HFFc6 (cell line): ENCODE measurements around the gene CD244. TPM values are rescaled to one million over a fixed set of nuclear protein-coding genes. Genes with fewer than 3 reads are reported as not detected.
"Not testable (repeated sequence)": the region's sequence is repeated elsewhere in the genome, so short reads cannot be mapped to it uniquely, and the experiment has no call there.

Experiments used
- DNase-seq: peaks from one replicate; pipeline ENCODE4 v3.0.0-alpha.2; 2018
- H3K27ac Mint-ChIP-seq: 2 replicates; pipeline ENCODE4 v1.8.0; 2020; ENCODE audit warnings: mild to moderate bottlenecking, mixed read lengths
- H3K27me3 Mint-ChIP-seq: 2 replicates; pipeline ENCODE4 v1.8.0; 2021; ENCODE audit warnings: mild to moderate bottlenecking, moderate library complexity, mixed read lengths; ENCODE audit not compliant: insufficient read depth
- H3K36me3 Mint-ChIP-seq: 2 replicates; pipeline ENCODE4 v1.8.0; 2021; ENCODE audit warnings: low read depth, mixed read lengths
- H3K4me1 Mint-ChIP-seq: 2 replicates; pipeline ENCODE4 v1.8.0; 2020; ENCODE audit warnings: low read depth, mixed read lengths
- H3K4me3 Mint-ChIP-seq: 2 replicates; pipeline ENCODE4 v1.8.0; 2020; ENCODE audit warnings: mild to moderate bottlenecking, moderate library complexity, mixed read lengths
- H3K9me3 Mint-ChIP-seq: 2 replicates; pipeline ENCODE4 v1.8.0; 2020; ENCODE audit warnings: mild to moderate bottlenecking, mixed read lengths
- total RNA-seq, 6 experiments: library from RNA; stranded (reverse); fragmentation: NEBNext Ultra II Directional; extraction: Animal tissue kit (Norgen Biotek cat#: 25700); gene quantifications; 2 replicates in 1 of 6; 3 replicates in 5 of 6; pipeline ENCODE4 v1.2.3, GENCODE V29; 2021
- TF ChIP-seq, protein P1 (sequence below): fragments of 200-600 bp; sonication (generic); IDR thresholded peaks from 2 replicates; pipeline ENCODE4 v1.5.0; 2021; ENCODE audit warnings: antibody characterized with exemption, mild to moderate bottlenecking

The CD244 gene
- total RNA-seq, 6 experiments from 2014 or later: not detected

DNA sequence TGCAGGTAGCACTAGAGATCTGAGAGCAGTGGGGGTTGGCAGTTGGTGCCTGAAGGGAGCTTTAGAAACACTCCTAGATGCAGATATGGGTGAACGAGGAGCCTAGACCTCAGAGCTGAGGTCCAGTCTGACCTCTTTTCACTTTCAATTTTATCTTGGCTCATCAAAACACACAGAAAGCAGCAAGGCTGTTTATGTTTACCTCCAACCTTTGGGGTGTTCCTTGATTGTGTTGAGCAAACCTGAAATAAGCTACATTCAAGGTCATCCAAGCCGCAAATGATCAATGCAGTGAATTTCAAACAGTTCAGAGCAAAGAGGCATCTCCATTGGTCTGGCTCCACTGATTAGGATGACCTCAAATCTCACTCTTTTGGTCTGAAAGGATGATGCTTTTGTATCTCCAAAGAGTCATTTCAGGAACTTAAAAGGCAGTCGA is 65.4 kb downstream of the CD244 start:
- no peaks in the 10 kb centered on the region for H3K36me3 Mint-ChIP-seq
- H3K4me1 Mint-ChIP-seq: no peaks in the 10 kb centered on the region
- H3K27me3 Mint-ChIP-seq: peaks cover 7% of the 10 kb centered on the region
- TF ChIP-seq, protein P1, sequence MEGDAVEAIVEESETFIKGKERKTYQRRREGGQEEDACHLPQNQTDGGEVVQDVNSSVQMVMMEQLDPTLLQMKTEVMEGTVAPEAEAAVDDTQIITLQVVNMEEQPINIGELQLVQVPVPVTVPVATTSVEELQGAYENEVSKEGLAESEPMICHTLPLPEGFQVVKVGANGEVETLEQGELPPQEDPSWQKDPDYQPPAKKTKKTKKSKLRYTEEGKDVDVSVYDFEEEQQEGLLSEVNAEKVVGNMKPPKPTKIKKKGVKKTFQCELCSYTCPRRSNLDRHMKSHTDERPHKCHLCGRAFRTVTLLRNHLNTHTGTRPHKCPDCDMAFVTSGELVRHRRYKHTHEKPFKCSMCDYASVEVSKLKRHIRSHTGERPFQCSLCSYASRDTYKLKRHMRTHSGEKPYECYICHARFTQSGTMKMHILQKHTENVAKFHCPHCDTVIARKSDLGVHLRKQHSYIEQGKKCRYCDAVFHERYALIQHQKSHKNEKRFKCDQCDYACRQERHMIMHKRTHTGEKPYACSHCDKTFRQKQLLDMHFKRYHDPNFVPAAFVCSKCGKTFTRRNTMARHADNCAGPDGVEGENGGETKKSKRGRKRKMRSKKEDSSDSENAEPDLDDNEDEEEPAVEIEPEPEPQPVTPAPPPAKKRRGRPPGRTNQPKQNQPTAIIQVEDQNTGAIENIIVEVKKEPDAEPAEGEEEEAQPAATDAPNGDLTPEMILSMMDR: no peak
- no peaks in the 10 kb centered on the region for H3K9me3 Mint-ChIP-seq
- no peak for DNase-seq
- no peak overlapping the region for H3K4me3 Mint-ChIP-seq
- H3K27ac Mint-ChIP-seq: no peak overlapping the region

DNA sequence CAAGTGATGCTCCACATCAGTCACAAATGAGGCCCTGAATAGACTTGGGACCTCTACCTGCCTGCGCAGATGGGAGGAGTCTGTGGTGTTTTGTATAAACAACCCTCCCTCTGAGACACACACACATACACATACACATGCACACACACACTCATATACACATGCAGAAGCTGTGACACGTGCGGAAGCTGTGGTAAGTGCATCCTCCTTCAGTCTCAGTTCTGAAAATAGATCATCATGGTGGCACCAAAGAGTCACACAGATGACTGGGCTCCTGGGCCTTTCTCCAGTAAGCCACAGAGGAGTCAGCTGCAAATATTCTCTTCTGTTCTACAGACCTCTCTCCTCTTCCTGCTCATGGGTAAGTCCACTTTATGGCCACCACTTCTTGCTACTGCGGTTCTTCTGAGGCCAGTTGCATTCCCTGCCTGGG is 66.7 kb downstream of the CD244 start, which contains the start of gene LY9:
Gene LY9, plus strand, starts transcription at position 224 of the 433 bp plus-strand sequence. Its CDS starts 14 bp downstream, at position 238.
- no peak within 1 kb of the TSS for H3K4me3 Mint-ChIP-seq
- TF ChIP-seq, protein P1: no peak
- no peak for DNase-seq
- H3K9me3 Mint-ChIP-seq: no peaks in the 10 kb centered on the region
- H3K4me1 Mint-ChIP-seq: no peaks in the 10 kb centered on the region
- H3K36me3 Mint-ChIP-seq: no peaks in the 10 kb centered on the region
- H3K27ac Mint-ChIP-seq: no peak within 1 kb of the TSS
- peaks cover 5% of the 10 kb centered on the region for H3K27me3 Mint-ChIP-seq

DNA sequence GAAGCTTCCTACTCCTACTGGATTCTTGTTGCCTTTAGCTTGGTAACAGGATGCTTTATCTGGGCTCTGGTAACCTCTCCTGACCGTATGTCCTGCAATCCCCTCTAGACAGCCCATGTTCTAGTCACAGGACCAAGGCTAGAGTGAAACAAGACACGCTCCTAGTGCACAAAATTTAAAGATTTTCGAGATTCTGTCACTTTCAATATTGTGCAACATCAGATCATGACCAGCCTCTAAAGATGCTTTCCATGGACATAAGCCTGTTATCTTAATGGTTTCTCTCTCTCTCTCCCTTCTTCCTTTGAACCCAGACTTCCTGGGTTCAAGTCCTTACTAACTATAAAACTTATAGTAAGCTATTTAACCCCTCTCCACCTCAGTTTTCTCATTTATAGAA is 68.3 kb downstream of the CD244 start:
- Mint-ChIP-seq H3K9me3 (no peaks in the 10 kb centered on the region), H3K27me3 (peaks cover 5% of the 10 kb centered on the region), H3K36me3 (no peaks in the 10 kb centered on the region), H3K4me3 (no peak overlapping the region), H3K4me1 (no peaks in the 10 kb centered on the region), H3K27ac (no peak overlapping the region)
- no peak for DNase-seq
- TF ChIP-seq, protein P1: no peak

DNA sequence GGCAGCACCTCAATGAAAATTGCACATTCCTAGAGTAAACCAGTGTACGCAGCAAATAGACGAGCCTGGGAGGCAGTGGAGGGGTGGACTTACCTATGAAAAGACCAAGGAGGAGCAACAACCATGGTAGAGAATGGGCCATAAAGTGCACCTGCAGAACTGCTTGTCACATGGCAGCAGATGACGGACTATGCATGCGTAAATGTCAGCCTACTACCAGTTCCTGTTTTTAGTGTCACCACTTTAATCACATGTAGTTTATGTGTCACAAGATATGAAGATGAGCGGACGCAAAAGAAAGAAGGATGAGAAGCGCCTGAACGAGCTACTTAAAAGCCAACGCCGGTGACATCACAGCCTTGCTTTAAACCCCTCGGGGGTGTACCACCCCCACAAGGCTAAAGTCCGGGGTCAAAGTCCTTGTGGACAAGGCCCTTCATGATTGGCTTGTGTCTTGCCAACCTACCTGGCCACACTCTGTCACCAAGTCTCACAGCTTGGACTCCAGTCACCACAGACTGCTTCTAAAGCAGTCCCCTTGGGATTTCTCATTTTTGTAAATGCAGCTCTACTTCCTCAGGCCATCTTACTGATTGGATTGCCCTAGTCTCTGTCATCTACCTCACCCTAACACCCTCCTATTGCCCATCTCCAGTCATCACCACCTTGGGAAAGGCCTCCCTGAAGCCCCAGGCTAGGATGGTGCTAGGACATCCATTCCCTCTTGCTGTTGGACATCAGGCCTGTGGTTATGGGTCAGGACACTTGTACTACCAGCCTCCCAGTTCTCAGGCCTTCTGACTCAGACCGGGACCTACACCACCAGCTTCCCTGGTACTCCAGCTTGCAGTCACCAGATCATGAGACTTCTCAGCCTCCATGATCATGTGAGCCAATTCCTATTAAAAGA is 72.7 kb downstream of the CD244 start:
- Mint-ChIP-seq H3K27me3 (peaks cover 7% of the 10 kb centered on the region), H3K9me3 (no peaks in the 10 kb centered on the region), H3K27ac (no peak overlapping the region), H3K36me3 (no peaks in the 10 kb centered on the region), H3K4me1 (no peaks in the 10 kb centered on the region), H3K4me3 (no peak overlapping the region)
- DNase-seq: no peak
- TF ChIP-seq, protein P1: no peak

DNA sequence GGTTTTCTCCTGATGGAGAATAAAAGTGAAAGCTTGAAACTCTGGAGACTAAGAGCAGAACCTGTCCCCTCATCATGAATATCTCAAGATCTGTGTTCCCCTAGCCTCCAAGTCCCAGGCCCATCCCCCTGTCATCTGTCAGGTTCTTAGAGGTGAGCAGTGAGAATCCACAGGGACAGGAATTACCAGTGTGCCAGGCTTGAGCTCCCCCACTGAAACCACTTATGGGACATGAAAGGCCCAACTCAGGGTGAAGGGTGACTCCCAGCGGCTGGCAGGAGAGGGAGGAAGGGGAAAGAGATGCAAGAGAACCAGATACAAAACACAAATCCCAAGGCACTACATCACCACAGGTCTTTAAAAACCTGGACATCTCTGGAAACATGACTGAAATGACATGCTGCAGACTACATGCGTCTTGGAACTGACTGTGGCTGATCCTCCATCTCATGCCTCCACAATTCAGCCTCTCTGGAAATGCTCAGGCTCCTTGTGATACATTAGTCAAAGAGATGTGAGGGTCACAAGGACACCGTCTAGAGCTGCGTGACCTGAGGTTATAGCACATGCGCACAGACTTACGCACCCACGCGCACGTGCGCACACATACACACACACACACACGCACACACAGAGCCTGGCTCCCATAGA is 73.5 kb downstream of the CD244 start:
- Mint-ChIP-seq H3K4me1 (no peaks in the 10 kb centered on the region), H3K36me3 (no peaks in the 10 kb centered on the region), H3K4me3 (no peak overlapping the region), H3K27ac (no peak overlapping the region), H3K9me3 (no peaks in the 10 kb centered on the region), H3K27me3 (peaks cover 9% of the 10 kb centered on the region)
- TF ChIP-seq, protein P1: no peak
- DNase-seq: no peak

DNA sequence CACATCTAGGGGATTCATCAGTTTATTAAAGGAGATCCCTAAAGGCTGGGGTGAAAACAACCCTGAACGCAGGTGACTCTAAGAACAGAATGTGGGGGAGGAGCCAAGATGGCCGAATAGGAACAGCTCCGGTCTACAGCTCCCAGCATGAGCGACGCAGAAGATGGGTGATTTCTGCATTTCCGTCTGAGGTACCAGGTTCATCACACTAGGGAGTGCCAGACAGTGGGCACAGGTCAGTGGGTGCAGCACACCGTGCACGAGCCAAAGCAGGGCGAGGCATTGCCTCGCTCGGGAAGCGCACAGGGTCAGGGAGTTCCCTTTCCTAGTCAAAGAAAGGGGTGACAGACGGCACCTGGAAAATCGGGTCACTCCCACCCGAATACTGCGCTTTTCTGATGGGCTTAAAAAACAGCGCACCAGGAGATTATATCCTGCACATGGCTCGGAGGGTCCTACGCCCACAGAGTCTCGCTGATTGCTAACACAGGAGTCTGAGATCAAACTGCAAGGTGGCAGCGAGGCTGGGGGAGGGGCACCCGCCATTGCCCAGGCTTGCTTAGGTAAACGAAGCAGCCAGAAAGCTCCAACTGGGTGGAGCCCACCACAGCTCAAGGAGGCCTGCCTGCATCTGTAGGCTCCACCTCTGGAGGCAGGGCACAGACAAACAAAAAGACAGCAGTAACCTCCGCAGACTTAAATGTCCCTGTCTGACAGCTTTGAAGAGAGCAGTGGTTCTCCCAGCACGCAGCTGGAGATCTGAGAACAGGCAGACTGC is 79.5 kb downstream of the CD244 start:
- H3K27me3 Mint-ChIP-seq: peaks cover 14% of the 10 kb centered on the region
- H3K9me3 Mint-ChIP-seq, H3K27ac Mint-ChIP-seq, H3K4me3 Mint-ChIP-seq, H3K4me1 Mint-ChIP-seq, H3K36me3 Mint-ChIP-seq, DNase-seq: not testable (repeated sequence)
